T-helper 2 cell (primary cell): Measurements from ENCODE around the gene SCYL2.
"Not testable (repeated sequence)": the region's sequence is repeated elsewhere in the genome, so short reads cannot be mapped to it uniquely, and the experiment has no call there.

Experiments
- DNase-seq, 5 experiments: peaks; one replicate each; pipeline versions ENCODE4 v3.0.0 to v3.0.0-alpha.2; 2012 to 2022

The SCYL2 gene

GRCh38 chr12:100265107-100265506 lies 1.9 kb upstream of the SCYL2 start:
- not testable (repeated sequence) for DNase-seq

GRCh38 chr12:100265732-100266584 lies 1.0 kb upstream of the SCYL2 start:
- no peak for DNase-seq

DNA sequence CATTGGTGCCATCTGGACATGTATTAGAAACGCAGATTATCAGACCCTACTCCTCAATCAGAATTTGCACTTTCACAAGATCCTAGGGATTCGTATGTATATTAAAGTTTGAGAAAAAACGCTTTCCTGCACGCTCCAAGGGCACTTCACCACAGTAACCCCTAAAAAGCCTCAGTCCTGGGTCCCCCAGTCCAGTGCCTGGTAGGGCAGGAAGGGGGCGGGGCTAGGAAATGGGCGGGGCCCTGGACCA lies 467 bp upstream of the SCYL2 start:
- DNase-seq = peak in 3 of 5 experiments; percentile 87 to 92 (median 91)

DNA sequence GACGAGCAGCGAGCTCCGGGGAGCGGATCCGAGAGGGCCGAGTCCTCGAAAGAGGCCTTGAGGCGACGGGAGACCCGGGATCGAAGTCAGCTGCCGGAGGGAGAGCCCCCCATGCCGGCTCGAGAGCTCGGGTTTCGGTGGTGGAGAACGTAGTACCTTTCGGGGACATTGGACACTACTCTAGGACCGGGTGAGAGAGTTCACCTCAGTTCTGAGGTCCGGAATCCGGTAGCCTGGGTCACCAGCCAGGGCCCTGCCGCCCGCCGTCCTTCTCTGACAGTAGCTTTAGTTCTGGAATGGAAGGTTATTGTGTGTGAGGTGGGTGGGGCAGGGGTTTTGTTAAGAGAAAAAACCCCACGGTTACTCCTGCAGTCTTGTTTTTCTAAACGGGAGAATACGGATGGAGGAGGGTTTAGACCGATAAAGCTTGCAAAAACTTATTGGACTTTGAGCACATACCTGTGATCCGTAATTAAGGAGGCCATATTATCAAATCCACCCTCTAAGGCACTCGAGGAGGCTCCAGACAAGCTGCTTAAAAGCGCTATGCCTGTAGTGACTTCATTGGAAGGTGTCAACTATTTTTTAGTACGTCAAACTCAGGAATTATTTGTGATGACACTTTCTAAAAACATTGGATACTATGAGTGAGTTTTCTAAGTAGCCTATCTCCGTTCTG lies 765 bp downstream of the SCYL2 start:
- peak in 1 of 5 experiments; percentile 42 for DNase-seq

DNA sequence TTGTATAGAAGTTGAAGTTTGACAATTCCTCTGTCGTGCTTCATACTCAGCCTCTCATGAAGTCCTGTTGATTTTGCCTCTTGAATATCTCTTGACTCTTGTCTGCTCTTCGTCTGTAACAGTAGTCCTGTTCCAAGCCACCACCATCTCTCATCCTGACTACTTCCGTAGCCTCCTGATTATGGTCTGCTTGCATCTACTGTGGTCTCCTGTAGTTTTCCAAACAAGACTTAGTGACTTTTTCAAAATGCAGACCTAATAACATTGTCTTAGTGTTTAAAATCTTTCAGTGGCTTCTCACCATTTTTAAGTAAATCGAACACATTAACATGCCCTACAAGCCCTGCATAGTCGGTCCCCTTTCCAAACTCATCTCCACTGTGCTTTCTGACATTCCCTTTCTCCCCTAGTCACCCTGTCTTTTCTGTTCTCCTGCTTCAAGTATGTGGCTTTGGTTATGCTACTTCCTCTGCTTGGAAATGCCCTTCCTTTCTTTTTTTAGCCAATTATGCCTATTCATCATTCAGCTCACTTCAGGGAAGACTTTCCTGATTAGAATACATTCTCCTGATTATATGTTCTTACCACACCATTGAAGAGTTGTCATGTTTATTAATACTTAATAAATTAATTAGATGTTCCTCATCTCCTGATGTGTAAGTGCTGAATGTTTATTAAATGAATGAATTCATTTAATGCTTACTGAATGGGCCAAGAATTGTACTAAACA lies 2.0 kb downstream of the SCYL2 start:
- no peak for DNase-seq

- DNase-seq = no peak
Measured at GRCh38 chr12:100273782-100274181, 6.8 kb downstream of the SCYL2 start.

- DNase-seq = no peak
Measured at GRCh38 chr12:100274291-100274690, 7.3 kb downstream of the SCYL2 start.

DNA sequence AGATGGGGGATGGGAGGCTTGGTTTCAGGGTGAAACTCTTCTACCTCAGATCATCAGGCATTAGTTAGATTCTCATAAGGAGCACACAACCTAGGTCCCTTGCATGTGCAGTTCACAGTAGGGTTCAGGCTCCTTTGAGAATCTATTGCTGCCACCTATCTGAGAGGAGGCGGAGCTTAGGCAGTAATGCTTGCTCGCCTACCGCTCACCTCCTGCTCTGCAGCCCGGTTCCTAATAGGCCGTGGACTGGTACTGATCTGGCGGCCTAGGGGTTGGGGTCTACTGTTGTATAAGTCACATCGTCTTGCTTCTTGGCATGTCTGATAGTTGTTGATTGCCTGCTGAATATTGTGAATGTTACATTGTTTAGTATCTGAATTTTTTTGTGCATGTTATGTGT lies 12.2 kb downstream of the SCYL2 start:
- DNase-seq = no peak

DNA sequence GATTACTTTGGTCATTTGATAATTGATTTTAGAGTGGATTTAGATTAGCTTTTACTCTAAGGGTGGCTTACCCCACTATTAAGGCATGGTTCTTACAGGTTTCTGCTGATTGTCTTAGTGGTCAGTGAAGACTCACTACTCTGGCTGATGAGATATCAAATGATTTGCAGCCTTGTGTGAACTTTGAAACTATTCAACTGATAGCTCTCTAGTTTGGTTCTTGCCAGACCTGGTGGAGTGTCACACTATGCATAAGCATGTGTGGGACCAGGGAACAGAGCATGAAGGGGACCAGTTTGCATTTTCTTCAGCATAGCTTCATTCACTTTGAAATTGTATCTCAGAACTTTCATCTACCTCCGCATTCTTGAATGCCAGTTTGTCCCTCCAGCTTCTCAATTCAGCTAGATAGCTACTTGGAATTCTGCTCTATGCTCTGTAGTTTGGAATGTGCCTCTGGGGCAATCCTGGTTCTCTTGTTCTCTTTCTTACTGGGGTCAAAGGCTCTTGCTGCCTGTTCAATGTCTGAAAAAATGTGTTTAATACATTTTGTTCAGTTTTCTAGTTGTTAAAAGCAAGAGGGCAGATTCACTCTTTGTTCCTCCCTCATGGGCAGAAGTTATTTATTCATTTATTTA lies 12.7 kb downstream of the SCYL2 start:
- DNase-seq = no peak

- not testable (repeated sequence) for DNase-seq
Measured at GRCh38 chr12:100284556-100284955, 17.6 kb downstream of the SCYL2 start.

GRCh38 chr12:100289038-100289437 lies 22.1 kb downstream of the SCYL2 start:
- DNase-seq = no peak

DNA sequence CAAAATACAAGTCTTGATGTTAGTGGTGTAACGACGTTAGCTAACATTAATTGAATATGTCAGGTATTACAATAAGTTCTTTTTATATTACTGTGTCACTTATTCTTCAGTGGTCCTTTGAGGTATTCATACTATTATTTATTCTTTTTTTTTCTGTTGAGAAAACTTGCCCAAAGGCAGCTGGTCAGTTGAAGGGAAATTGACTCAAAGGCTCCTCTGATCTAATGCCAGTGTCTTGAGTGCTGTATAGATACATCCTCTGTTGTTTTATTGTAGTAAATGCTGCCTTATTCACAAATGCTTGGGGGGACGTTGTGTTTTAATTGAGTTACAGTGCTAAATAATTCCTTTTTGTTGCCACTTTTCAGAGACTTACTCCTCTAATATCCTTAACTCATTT lies 23.0 kb downstream of the SCYL2 start:
- no peak for DNase-seq

DNA sequence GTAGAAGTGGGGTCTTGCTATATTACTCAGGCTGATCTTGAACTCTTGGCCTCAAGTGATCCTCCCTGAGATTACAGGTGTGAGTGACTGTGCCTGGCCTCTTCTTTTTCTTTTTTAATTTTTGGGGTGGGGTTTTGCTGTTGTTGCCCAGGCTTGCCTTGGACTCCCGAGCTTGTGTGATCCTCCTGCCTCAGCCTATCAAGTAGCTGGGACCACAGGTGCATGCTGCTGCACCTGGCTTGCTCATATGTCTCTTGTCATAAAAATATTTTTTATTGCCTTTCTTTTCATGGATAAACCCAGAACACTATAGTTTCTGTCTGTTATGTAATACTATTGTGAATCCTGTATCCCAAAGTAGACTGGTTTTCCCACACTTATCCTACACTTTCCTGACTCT lies 26.0 kb downstream of the SCYL2 start:
- DNase-seq = no peak

GRCh38 chr12:100294366-100294765 lies 27.4 kb downstream of the SCYL2 start:
- DNase-seq = not testable (repeated sequence)

- no peak for DNase-seq
Measured at GRCh38 chr12:100295764-100296555, 29.0 kb downstream of the SCYL2 start.

GRCh38 chr12:100302081-100302480 lies 35.1 kb downstream of the SCYL2 start:
- DNase-seq = no peak

- peak in 1 of 5 experiments; percentile 19 for DNase-seq
Measured at GRCh38 chr12:100303831-100304230, 36.9 kb downstream of the SCYL2 start.

GRCh38 chr12:100304334-100304733 lies 37.4 kb downstream of the SCYL2 start:
- not testable (repeated sequence) for DNase-seq

- not testable (repeated sequence) for DNase-seq
Measured at GRCh38 chr12:100308138-100308537, 41.2 kb downstream of the SCYL2 start.

- DNase-seq = no peak
Measured at GRCh38 chr12:100311317-100311716, 44.3 kb downstream of the SCYL2 start.

GRCh38 chr12:100317371-100317770 lies 50.4 kb downstream of the SCYL2 start:
- no peak for DNase-seq

DNA sequence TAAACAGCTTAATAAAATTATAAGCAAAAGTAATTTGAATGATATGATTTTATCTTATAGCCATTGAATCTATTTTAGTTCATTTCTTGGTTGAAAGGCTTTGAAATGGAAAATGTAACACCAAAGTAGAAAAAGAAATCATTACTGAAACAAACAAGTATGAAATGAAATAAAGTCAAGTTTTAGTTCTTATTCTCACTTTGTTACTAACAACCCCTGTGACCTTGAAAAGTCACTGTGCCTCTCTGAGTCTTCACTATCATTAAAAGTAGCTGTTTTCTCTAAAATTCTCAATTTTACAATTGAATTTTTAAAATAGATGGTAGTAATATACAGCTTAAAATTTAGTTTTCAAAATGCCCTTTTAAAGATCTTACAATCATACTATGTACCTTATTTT lies 57.5 kb downstream of the SCYL2 start:
- no peak for DNase-seq
